Lower leg skin (tissue), 4 donors: ENCODE results near the gene HS6ST2. TPM values are rescaled to one million over a fixed set of nuclear protein-coding genes. Genes with fewer than 3 reads are reported as not detected.

ENCODE experiments used
- DNase-seq, 2 donors: peaks; one replicate each; pipeline ENCODE4 v3.0.0-alpha.2; 2019; ENCODE audit warnings: low spot score in 2 of 2
- H3K4me3 ChIP-seq: fragments of 200-600 bp; sonication (generic); 2 replicates; pipeline ENCODE4 v1.5.1; 2017; ENCODE audit warnings: mild to moderate bottlenecking, low read depth; ENCODE audit not compliant: poor library complexity, severe bottlenecking
- CTCF ChIP-seq, 3 donors: fragments of 450-650 bp; IDR thresholded peaks; one replicate each; pipeline ENCODE4 v1.5.1; 2016; ENCODE audit warnings: antibody characterized with exemption in 3 of 3, mild to moderate bottlenecking in 3 of 3, moderate library complexity in 2 of 3
- POLR2A ChIP-seq, 2 donors: fragments of 450-650 bp; IDR thresholded peaks; one replicate each; pipeline ENCODE4 v1.6.1; 2016 to 2017; ENCODE audit warnings: antibody characterized with exemption in 2 of 2, mild to moderate bottlenecking in 1 of 2, moderate library complexity in 1 of 2
- WGBS, 2 donors: methylation state at CpG; one replicate each; pipeline ENCODE4 v1.1.5; 2018; 5-methylcytosine and 5-hydroxymethylcytosine counted together
- intact Hi-C: fragments of 100-400 bp; cut with DNase I; formaldehyde crosslinking; loops from one replicate; pipeline ENCODE4 v1.15.0; 2023; ENCODE audit warnings: low total_unique reads
- total RNA-seq, 4 donors: library from RNA; depleted of rRNA; stranded (reverse); fragments of >200 nt; gene quantifications; one replicate each; pipeline ENCODE4 v1.1.0, GENCODE V29; 2016

Gene HS6ST2
- total RNA-seq, 4 donors from 2014 or later = 0.17 to 0.29 TPM; not detected in 2

DNA sequence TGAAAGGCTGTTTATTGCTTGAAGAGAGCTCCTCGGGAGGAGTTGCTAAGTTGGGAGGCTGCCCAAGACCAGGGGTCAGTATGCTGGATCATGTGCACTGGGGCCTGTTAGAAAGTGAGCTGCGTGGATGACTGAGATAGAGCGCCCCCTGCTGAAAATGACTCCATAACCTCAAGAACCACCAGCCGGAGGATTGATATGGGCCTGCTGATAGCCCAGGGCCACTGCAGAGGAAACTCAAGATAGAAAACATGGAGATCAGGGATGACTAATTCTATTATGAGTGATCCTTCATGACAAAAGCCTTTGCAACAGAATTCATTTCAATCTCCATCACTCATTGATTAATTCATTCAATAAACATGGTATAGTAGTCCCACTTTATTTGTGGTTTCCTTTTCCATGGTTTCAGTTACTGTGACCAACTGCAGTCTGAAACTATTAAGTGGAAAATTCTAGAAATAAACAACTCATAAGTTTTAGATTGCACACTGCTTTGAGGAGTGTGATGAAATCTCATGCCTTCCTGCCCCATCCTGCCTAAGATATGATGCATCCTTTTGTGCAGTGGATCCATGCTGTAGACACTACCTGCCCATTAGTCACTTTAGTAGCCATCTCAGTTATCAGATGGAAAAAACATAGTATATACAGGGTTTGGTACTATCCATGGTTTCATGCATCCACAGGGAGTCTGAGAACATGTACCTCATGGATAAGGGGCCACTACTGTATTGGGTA, 342.9 kb downstream of the HS6ST2 start:
- 29 to 32% methylated on average over 4 of the region's 4 CpGs for WGBS, 2 donors
- no peak overlapping the region for H3K4me3 ChIP-seq
- intact Hi-C loops = loop anchor here (10.0 kb wide), 1 partner anchor 391 kb away; no protein-coding TSS in a partner anchor
- DNase-seq = peak in 1 of 2 donors; percentile 14
- no peak for TF ChIP-seq POLR2A (IDR thresholded peaks at IDR 0.05)
- TF ChIP-seq CTCF (IDR thresholded peaks at IDR 0.05) = no peak

- no peak for DNase-seq
- no peak for TF ChIP-seq CTCF (IDR thresholded peaks at IDR 0.05)
- no peak for TF ChIP-seq POLR2A (IDR thresholded peaks at IDR 0.05)
These were observed 344.1 kb downstream of the HS6ST2 start for GRCh38 chrX:132614297-132614696.

DNA sequence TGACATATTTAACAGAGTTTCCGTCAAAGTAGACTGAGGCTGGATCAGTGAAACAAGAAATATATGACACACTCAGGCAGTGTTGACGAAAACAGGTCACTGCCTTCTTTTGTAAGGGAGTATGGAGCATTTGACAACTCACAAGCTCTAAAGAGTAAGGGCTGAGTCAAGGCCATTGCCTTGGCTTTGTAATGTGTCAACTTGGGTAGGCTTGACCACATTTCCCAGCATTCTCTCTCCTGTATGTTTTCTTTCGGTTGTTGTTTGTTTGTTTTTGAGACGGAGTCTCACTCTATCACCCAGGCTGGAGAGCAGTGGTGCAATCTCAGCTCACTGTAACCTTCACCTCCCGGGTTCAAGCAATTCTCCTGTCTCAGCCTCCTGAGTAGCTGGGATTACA, 344.6 kb downstream of the HS6ST2 start:
- 83 to 95% methylated on average over 5 of the region's 5 CpGs for WGBS, 2 donors
- DNase-seq = no peak
- intact Hi-C loops = loop anchor here (10.0 kb wide), 1 partner anchor 389 kb away; no protein-coding TSS in a partner anchor
- TF ChIP-seq POLR2A (IDR thresholded peaks at IDR 0.05) = no peak
- no peak overlapping the region for H3K4me3 ChIP-seq

More at GRCh38 chrX:132614297-132614696, 344.1 kb downstream of the HS6ST2 start:
- intact Hi-C loops = loop anchor here (10.0 kb wide), 1 partner anchor 389 kb away; no protein-coding TSS in a partner anchor
- H3K4me3 ChIP-seq = no peak overlapping the region
- 77 to 92% methylated on average over 6 of the region's 6 CpGs for WGBS, 2 donors

DNA sequence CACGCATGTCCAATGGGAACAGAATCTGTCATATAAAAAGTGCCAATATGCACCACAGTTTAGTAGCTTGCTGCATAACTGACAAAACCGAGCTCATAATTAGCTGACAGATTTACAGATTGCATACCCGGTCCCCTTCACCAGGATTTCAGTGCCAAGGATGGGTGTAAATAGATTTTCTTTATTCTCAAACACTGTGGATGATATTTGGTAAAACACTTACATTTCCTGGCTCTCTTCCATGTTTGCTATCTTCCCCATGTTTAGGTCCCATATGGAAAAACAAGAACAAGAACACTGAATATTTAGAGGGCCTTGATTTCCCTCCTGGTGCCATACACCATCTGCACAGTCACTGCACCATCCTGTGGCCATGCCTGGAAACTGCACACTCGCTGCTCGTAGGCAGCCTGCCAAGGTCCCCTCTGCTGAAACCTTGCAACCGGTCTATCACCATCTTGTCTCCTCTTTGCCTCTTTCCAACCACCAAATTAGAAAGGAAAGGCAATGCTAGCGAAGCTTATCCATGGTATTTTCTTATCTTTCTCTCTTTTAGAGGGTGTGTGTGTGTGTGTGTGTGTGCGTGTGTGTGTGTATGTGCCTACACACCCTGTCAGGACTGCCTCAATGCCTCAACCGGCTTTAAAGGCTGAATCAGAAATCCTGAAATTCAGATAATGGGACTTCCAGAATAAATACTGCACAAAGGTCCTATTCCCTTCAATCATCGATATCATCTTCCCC, 345.4 kb downstream of the HS6ST2 start:
- 52 to 66% methylated on average over 10 of the region's 10 CpGs for WGBS, 2 donors
- TF ChIP-seq POLR2A (IDR thresholded peaks at IDR 0.05) (no peak), CTCF (IDR thresholded peaks at IDR 0.05) (no peak)
- no peak for DNase-seq
- H3K4me3 ChIP-seq = no peak overlapping the region
- intact Hi-C loops = loop anchor here (10.0 kb wide), 1 partner anchor 388 kb away; no protein-coding TSS in a partner anchor

- 70 to 94% methylated on average over 4 of the region's 4 CpGs for WGBS, 2 donors
- H3K4me3 ChIP-seq = no peak overlapping the region
- intact Hi-C loops = loop anchor here (10.0 kb wide), 1 partner anchor 386 kb away; no protein-coding TSS in a partner anchor
- no peak for DNase-seq
- no peak for TF ChIP-seq CTCF (IDR thresholded peaks at IDR 0.05)
- TF ChIP-seq POLR2A (IDR thresholded peaks at IDR 0.05) = no peak
These were observed 347.9 kb downstream of the HS6ST2 start for GRCh38 chrX:132610536-132610935.

DNA sequence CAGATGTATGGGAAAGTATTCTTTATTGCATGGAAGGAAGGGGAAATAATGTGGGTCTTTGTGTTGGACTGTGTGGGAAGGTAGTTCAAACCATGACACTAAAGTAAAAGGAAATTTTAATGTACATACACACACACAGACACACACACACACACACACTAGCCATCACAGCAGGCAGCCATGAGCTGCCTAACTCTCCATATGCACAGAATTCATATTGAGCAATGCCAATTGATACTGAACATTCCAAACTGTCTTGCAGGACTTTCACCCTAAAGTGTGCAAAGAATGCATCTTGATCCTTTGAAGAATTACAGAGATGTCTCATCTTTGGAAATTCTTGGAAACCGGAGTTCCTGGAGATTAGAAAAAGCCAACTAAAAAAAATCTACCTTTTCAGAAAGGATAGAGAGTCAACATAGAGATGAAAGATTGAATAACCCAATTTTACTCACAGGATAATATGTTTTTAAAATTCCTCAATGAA, 349.0 kb downstream of the HS6ST2 start:
- WGBS, 2 donors = 66 to 100% methylated on average over 1 of the region's 1 CpG
- no peak for DNase-seq
- no peak overlapping the region for H3K4me3 ChIP-seq
- intact Hi-C loops = no loop called here
- TF ChIP-seq POLR2A (IDR thresholded peaks at IDR 0.05) = no peak
- TF ChIP-seq CTCF (IDR thresholded peaks at IDR 0.05) = no peak
